ENCODE data around the gene FSHR.

The FSHR gene, protein sequence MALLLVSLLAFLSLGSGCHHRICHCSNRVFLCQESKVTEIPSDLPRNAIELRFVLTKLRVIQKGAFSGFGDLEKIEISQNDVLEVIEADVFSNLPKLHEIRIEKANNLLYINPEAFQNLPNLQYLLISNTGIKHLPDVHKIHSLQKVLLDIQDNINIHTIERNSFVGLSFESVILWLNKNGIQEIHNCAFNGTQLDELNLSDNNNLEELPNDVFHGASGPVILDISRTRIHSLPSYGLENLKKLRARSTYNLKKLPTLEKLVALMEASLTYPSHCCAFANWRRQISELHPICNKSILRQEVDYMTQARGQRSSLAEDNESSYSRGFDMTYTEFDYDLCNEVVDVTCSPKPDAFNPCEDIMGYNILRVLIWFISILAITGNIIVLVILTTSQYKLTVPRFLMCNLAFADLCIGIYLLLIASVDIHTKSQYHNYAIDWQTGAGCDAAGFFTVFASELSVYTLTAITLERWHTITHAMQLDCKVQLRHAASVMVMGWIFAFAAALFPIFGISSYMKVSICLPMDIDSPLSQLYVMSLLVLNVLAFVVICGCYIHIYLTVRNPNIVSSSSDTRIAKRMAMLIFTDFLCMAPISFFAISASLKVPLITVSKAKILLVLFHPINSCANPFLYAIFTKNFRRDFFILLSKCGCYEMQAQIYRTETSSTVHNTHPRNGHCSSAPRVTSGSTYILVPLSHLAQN
- 0 reads per million in 2 donors for total RNA-seq

DNA sequence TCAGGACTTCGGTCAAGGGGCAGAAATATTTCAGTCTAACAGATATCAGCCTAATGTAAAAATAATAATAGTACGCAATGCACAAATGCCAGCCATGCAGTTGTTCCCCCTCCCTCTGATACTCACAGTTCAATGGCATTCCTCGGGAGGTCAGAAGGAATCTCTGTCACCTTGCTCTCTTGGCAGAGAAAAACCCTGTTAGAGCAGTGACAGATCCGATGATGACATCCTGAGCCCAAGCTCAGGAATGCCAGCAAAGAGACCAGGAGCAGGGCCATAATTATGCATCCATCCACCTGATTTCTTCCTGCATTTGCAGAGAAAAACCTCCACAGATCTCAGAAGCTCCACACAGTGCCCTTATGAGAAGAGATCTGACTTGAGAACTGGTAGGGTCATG, at the start of gene FSHR:
FSHR (minus strand) TSS at position 376 of the 400 bp plus-strand sequence; CDS start at position 278, 98 bp downstream.
- no peak for DNase-seq

DNA sequence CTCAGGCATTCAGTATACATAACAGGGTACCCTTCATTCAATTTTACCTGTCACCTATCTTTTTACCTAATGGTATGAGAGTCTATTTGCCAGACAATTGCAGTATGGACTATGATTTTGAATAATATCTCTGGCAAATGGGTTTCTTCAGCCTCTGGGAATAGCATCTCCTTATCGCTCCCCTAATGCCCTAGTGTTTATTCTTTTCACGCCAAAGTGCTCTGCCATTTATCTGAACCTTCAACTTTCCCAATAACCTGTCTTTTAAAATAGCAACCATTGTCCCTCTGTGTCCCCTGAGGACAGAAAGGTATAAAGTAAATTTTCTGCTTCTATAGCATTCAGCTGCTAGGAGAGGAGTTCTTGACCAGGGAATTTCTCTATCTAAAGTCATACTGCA, 45.0 kb upstream of the FSHR start:
- DNase-seq, result no peak

DNA sequence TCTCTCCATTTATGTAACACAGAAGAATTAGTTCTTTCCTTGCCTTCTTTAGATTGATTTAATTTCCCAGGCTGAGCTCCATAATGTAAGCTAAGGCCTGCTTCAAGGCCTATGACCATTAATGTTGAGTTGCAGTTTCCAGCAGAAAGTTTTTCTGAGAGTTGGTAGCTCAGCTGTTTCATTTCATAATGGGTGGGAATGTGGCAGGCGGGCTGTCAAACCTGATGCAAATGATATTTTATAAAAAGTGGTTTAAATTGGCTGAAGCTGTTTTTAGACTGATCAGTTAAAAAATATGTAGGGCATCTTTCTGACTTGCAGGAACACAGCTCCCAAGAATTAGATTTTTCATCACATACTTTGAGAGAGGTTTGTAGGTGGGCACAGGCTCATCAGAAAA, 40.4 kb upstream of the FSHR start:
- no peak for DNase-seq

DNA sequence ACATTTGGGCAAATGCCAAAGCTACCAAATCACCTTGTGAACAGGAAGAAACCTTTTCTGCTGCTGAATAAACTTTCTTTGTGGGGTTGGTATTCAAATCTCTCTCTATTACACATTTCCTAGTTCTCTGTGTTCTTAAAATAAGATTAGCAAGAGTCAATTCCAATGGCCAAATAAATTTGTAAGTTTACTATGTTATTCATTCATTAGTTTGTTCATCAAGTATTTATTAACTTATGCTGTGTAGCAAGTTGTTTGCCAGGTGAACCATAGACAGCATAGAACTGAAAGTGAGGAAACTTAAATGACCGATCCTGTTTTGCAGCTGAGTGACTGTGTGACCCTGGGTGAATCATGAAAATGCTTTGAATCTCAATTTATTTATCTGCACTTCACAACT, 37.7 kb upstream of the FSHR start:
- DNase-seq, result no peak

DNA sequence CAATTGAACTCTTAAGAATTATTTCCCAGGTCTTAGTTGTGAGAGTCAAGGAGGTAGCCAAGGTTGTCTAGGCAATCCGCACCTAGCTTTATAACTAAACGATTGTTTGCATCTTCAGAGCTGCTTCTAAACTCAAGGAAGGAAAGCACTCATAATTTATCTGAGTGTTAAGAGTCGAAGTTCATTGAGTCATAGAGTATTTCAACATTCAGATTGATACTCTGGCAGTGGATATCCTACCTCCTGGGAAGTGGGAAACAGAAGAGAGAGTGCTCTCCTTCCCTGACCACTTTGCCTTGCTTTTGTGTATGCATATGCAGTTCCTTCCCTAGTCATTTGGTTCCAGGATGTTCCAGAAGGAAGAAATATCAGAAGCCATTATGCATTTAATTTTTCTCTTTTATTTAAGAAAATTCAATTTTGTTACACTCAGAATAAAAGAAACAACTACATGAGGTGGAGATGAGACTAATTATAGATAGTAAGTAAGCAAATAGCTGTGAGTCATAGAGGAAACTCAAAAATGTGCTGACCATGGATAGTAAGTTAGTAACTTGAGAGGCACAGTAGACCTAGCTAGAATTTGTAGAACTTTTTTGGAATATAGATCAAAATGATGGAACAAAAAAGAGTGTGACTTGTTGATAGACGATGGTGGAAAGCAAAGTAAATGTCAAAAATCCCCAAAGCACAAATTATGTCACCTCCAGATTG, 35.4 kb upstream of the FSHR start:
- DNase-seq, result no peak

DNA sequence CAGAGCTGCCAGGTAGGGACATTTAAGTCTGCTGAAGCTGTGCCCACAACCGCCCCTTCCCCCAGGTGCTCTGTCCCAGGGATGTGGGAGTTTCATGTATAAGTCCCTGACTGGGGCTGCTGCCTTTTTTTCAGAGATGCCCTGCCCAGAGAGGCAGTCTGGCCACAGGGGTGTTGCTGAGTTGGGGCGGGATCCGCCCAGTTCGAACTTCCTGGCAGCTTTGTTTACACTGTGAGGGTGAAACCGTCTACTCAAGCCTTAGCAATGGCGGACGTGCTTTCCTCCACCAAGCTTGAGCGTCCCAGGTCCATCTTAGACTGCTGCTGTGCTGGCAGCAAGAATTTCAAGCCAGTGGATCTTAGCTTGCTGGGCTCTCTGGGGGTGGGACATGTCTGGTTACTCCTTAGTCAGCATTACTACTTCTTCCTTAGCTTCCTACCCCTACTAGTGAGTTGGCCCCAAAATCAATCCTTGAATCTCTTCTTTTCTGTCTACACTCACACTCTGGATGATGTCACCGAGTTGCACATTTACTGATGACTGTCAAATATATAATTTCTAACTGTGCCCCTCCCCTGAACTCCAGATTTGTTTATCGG, 31.8 kb upstream of the FSHR start:
- DNase-seq, result no peak

DNA sequence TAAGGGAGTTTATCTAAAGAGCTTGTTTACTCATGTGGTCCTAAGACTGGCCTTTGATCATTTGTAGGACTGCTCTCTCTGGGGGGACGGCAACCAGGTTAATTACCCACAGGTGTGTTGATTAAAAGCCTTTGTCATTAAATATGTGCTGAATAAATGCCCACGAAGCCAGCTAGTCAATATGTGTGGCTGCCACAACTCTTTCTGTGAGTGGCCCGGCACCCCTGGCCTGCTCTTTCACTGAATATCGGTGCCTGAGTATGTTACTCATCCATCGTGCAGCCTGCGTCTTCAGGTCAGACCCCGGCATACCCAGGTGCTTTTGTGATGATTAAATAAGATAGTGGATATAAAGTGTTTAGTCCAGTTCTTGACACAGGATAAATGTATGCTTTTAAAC, 24.3 kb upstream of the FSHR start:
- no peak for DNase-seq

DNA sequence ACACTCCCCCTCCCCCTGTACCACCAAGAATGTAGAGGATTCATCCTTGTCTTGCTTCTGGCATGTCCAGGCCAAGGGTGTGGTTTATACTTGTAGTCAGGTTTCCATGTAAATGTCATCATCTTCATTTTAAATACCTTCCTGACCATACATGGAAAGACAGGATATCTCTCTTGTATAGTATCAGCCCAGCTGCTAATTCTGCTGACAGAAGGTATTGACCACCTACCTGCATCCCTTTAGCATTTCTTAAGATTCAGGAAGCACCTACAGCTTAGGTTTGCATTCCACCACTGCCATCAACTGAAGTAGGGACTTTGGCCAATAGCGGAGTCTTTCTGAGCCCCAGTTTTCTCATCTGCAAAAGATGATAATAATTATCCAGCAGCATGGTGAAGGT, 22.9 kb upstream of the FSHR start:
- no peak for DNase-seq

DNA sequence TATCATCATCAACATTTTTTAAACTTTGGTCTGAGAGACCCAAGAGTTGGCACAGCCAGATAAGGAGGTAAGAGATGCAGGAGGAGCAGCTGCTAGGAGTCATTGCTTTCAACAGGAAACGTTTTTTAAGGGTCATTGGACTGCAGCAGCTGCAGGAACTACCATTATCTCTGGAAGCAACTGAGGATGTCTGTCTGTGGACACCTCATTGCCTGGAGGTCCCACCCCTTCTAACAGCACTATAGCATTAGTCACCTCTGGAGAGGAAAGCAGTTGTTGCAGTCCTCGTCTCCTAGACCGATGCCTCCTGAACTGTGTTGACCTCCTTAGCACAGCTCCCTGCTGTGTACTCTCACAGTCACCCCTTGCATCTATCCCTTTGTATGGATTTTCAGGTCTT, 21.5 kb upstream of the FSHR start:
- no peak for DNase-seq

DNA sequence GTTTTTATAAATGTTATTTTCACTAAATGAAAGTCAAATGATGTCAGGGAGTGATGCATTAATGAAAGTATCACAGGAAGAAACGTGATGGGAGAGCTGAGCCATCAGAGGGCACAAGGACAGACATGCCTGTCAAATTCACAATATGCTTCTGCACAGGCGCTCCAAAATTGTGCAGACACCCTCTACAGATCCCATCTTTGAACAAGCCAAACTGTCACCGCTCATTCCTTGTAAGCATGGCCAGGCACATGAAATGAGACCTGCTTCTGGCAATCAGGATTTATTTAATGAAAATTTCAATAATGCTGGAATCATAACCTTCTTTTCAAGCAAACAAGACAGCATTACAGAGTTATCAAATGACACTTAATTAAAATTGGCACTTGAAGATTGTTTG, 20.4 kb upstream of the FSHR start:
- no peak for DNase-seq

DNA sequence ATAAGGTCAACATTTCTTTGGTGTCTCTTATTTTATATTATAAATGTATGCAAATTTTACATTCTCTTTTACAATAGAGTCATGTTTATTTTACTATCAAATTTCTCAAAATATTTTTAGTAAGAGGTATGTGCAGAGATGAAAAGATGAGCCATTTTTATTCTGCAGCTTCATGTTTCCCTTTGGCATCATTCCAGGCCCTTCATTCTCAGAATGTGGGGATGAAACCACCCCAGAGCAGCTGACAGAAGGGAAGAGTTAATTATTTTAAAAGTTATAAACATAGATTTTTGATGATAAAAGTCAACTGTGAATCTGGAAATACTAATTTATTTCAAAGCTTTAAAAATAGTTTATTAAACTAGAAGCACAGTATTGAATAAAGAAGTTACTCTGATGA, 12.8 kb upstream of the FSHR start:
- DNase-seq, result no peak

DNA sequence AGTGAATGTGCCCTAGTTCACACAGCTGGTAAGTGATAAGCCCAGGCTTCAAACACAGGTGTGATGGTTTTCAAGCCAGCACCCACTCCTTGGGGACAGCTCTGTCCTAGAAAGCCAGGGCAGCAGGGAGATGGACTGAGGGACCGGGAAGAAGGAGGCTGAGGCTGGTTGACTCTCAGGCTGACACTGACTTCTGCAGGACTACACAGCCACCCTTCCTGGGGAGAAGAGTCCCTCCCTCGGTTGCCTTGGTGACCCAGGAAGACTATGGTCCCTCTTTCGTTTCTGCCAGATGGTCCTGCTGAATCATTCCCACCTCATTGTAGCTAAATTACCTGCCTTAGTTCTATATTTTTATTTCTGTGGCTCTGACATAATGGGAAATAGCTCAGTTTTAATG, 11.3 kb upstream of the FSHR start:
- no peak for DNase-seq

DNA sequence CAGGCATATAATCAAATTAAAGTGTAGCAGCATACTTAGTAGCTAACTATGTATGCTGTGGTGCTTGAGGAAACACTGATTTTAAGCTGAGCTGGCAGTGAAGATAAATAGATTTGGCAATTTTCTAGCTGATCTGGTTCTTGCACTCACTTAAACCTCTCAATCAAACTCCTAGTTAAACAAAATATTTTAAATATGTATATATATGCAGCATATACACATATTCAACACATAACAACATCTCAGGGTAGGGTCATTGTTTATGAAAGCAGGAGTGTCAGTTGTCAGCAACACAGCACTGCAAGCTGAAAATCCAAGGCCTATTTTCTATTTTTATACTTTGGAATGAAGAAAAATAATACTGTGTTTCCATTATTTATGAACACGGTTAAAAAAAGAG, 10.4 kb upstream of the FSHR start:
- no peak for DNase-seq

DNA sequence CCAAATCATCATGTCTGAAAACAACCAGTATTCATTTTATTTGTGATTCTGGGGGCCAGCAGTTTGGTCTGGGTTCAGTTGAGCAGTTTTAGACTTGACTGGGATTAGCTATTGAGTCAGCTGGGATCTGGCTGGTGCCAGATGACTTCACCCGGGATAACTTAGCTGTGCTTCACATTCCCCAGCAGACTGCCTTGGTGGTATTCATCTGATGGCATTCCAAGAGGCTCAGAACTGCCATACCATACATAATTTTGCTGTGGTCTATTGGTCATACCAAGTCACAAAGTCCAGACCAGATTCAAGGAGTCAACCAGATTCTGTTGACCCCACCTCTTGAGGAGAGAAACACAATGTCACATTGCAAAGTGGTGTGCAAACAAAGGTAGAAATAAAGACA, 7.8 kb upstream of the FSHR start:
- DNase-seq, result no peak

DNA sequence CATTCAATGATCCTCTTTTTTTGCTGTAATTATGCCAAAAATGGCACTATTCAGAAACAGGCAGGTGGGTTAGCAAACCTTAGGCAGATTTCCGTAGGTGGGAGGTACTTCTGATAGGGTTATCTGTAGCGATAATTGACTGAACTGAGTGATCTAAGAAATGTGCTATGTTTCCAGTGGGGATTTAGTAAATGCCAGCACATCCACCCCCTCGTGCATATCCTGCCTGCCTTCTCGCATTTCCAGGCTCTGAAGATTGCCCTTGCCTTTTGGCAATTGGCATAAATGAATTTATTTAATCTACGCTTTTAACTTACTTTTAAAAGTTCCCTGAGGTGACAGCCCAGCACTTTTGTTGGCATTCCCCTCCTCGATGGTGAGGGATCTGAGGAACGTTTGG, 576 bp upstream of the FSHR start:
- no peak for DNase-seq

DNA sequence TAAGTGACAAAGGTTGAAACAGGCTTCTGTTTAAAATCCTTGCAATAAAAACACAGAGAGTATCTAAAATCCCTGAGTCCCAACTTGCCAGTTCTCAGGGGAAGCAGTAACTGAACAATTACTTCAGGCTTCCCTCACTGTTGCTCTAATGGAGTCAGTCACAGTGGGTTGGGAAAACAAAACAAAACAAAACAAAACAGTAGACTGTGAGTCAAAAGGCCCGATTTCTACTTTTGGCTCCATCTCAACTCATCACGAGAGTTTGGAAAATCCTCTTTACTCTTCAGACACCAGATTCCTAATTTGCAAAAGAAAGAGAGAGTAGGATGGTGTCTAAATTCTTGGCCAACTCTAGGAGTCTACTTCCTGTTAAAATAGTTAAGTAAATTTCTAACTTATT, 1.1 kb downstream of the FSHR start:
- no peak for DNase-seq

DNA sequence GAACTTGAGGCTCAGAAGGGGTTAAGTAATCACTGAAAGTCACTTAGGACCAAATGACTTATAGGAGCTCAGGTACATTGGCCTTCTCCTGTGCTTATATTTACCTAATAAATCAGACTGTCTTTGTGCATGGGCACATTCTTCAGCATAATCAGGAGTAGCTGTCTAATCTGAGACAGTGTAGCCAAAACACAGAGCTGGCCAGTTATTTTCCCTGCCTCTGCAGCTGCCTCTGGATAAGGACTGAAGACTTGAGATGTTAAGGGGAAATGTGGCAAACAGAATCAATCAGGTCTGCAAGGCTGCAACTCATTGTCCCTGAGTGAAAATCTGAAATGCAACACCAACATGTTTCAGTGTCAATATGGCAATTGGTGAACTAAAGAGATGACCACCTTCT, 1.5 kb downstream of the FSHR start:
- no peak for DNase-seq

DNA sequence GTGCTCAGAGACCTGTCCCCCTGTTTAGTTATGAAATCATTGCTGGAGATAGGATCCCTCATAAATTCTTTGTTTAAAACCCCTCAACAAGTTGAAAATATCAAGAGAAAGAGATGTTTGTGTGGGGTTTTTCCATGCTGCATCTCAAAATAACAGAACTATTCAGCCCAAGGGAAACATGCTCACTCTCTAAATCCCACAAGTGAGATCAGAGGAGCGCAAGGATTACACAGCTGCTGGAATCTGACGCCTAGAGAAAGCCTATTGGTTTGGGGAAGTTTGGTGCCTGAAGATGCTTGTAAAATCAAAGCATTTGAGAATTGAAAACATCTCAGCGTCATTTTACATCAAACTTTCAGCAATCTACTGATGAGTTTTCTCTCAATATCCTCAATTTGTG, 7.9 kb downstream of the FSHR start:
- no peak for DNase-seq

DNA sequence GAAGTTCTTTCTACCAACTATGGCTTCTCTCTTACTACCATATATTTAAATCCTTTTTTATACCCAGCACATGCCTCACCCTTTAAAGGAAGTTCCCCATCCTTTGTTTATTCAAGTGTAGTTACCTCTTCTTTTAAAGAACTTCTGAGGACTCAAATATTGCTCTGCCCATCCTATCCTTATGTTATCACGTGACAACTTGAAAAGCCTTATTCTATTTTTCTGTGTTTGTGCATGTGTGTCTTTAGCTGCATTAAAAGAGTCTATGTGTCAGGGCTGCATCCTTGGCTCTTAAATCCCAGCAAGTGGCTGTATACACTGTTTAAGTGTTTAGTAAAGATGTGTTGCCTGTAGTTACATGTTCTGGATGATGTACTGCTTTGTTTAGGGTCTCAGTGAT, 22.5 kb downstream of the FSHR start:
- DNase-seq, result no peak

DNA sequence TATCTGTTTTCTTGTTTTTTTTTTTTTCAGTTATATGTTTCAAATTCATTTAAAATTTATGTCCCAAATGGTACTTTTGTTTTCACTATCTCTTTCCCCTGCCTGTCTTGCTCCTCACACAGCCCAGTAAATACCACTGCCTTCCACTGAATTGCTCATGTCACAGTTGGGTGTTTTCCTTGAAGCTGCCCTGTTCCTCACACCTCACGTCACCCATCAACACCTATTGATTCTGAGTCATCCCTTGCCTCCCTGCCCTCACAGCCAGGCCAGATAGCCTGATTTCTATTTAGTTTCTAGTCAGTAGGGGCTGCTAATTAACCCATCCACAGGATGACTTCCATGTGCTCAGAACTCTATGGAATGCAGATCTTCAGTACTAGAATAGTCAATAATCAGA, 25.3 kb downstream of the FSHR start:
- DNase-seq, result no peak

DNA sequence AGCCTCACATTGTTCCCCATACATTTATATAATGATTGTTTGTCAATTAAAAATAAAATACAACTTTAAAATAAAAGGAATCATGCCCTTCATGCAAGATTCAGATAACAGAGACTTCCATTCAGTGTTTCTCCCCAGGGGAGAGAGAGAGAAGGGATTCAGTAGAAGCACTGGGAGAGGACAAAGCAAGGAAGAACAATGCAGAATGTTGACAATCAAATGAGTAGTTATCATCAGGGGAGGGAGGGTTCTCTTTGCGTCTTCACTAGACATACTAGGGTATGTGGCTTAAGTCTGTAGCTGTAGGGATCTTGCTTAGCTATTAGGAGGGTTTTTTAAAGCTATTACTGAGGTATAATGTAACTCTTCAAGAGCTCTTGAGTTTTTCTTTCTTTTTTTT, 30.7 kb downstream of the FSHR start:
- no peak for DNase-seq

DNA sequence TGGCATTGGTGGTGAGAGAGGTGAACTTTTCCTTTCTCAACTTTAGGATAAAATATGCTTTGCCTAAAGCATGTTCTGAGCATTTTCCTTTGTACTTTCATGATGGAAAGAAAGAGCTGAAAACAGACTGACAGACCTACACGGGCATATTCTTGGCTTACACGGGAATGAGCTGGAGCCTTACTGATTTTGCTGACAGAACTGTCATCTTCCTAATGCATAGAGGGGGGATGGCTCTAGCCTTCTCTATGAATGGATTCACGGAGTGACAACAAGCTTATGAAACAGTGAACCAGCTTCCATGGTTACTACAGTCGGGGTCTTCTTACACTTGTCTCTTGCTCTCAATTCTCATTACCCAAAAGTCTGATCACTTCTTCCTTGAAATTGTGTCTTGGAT, 32.2 kb downstream of the FSHR start:
- no peak for DNase-seq

DNA sequence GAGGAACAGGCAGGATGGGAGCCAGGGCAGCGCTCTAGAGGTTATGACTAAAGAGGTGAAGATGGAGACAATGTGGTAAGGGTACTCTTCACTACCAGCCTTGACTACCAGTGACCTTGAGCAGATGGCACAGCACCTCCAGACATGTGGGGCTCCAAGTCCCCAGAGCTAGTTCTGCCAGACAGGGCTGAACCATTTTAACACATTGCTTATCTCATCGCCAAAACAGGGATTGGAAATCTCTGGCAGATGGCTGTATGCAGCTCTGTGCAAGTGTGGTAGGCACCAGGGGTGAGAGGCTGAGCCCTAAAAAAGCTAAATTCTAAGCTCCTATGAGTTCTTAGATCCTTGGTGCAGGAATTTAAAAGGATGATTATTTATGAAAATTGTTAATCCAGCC, 41.3 kb downstream of the FSHR start:
- no peak for DNase-seq

DNA sequence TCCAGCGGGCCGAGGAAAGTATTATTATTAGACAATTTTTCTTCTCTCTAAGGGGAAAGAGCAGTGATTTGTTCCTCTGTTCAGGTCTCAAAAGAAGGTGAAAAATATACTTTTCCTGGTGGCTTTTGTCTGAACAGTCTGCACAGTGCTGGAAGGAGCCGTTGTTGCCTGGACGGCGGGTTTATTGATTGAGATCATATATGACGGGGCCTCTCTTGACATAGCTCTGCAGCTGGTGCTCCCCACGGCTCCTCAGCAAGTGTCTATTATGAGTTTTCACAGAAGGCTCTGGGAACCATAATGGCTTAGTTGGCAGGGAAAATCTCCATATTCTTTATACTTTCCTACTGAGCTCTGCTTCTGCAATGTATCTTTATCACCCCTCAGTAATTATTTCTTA, 42.9 kb downstream of the FSHR start:
- no peak for DNase-seq
